ENCODE data around the gene TMEM178B. TPM values are rescaled to one million over a fixed set of nuclear protein-coding genes. Genes with fewer than 3 reads are reported as not detected.

TMEM178B gene
- total and polyA plus RNA-seq, 2 of the 13 experiments (the other 11 are each of a cell fraction or from before 2014, with no cell fraction given) = 0.01 to 0.02 TPM

GRCh38 chr7:141221007-141221612 lies 147.2 kb downstream of the TMEM178B start (continued):
- TF ChIP-seq NFATC3 (CRISPR knock-in tag; IDR thresholded peaks at IDR 0.05) = no peak
- no peak for TF ChIP-seq ZBTB33 (CRISPR knock-in tag; IDR thresholded peaks at IDR 0.05)
- TF ChIP-seq IKZF1 (IDR thresholded peaks at IDR 0.05) = no peak
- peak; percentile 33 to 92 for TF ChIP-seq REST (IDR thresholded peaks at IDR 0.05; ENCODE audit: borderline replicate concordance in 1 of 2, low read depth in 1 of 2, low read length in 2 of 2)
- TF ChIP-seq AHDC1 (CRISPR knock-in tag; IDR thresholded peaks at IDR 0.05; ENCODE audit: borderline replicate concordance) = no peak
- TF ChIP-seq EHMT2 (IDR thresholded peaks at IDR 0.05; ENCODE audit: borderline replicate concordance, low read depth, low read length) = peak; percentile 80; the same call in 1 of the 2 replicates
- TF ChIP-seq ZNF205 (CRISPR knock-in tag; IDR thresholded peaks at IDR 0.05) = no peak

Measured in HepG2 (cell line).